ENCODE results near the gene CLPX. TPM values are rescaled to one million over a fixed set of nuclear protein-coding genes. Genes with fewer than 3 reads are reported as not detected.
"Not testable (repeated sequence)": the region's sequence is repeated elsewhere in the genome, so short reads cannot be mapped to it uniquely, and the experiment has no call there.

CLPX gene
- total and polyA plus RNA-seq, 8 donors, result 41.0 to 80.5 (median 64.2) TPM

- ATAC-seq, result no peak
- no peaks in the 10 kb centered on the region for H3K27me3 ChIP-seq
- peaks cover 0 to 22% of the 10 kb centered on the region in 2 donors for H3K36me3 ChIP-seq
- H3K4me3 ChIP-seq, result peak overlapping the region in 1 of 2 donors; percentile 87
- intact Hi-C loops (cut with DNase I), result no loop called here
- H3K27ac ChIP-seq, result no peak overlapping the region
- no peak for DNase-seq
- H3K4me1 ChIP-seq, result peaks cover 21 to 55% of the 10 kb centered on the region in 2 donors
- TF ChIP-seq CTCF (IDR thresholded peaks at IDR 0.05), result no peak
- H3K9me3 ChIP-seq, result no peaks in the 10 kb centered on the region
These were observed 2.6 kb downstream of the CLPX start for GRCh38 chr15:65182538-65182937.

GRCh38 chr15:65181582-65182353, 3.4 kb downstream of the CLPX start:
- H3K9me3 ChIP-seq; H3K27ac ChIP-seq; DNase-seq; H3K4me3 ChIP-seq; ATAC-seq; intact Hi-C loops (cut with DNase I); H3K27me3 ChIP-seq: not testable (repeated sequence)
- peaks cover 0 to 30% of the 10 kb centered on the region in 2 donors for H3K36me3 ChIP-seq
- H3K4me1 ChIP-seq, result peaks cover 21 to 57% of the 10 kb centered on the region in 2 donors

GRCh38 chr15:65180167-65180566, 5.0 kb downstream of the CLPX start:
- Histone ChIP-seq H3K9me3 (no peaks in the 10 kb centered on the region), H3K27ac (no peak overlapping the region), H3K36me3 (peaks cover 0 to 46% of the 10 kb centered on the region in 2 donors), H3K4me1 (peaks cover 17 to 50% of the 10 kb centered on the region in 2 donors), H3K4me3 (no peak overlapping the region), H3K27me3 (no peaks in the 10 kb centered on the region)
- TF ChIP-seq CTCF (IDR thresholded peaks at IDR 0.05), result no peak
- no peak for DNase-seq
- ATAC-seq, result no peak
- intact Hi-C loops (cut with DNase I), result no loop called here

- peak; percentile 59 for ATAC-seq
- H3K36me3 ChIP-seq, result peaks cover 0 to 65% of the 10 kb centered on the region in 2 donors
- H3K4me3 ChIP-seq, result no peak overlapping the region
- no peaks in the 10 kb centered on the region for H3K9me3 ChIP-seq
- no peak for TF ChIP-seq CTCF (IDR thresholded peaks at IDR 0.05)
- intact Hi-C loops (cut with DNase I), result no loop called here
- peak overlapping the region in 1 of 2 donors; percentile 20 for H3K27ac ChIP-seq
- peaks cover 8 to 38% of the 10 kb centered on the region in 2 donors for H3K4me1 ChIP-seq
- no peak for DNase-seq
- no peaks in the 10 kb centered on the region for H3K27me3 ChIP-seq
These were observed 7.2 kb downstream of the CLPX start for GRCh38 chr15:65177901-65178300.

- TF ChIP-seq CTCF (IDR thresholded peaks at IDR 0.05), result no peak
- peaks cover 0 to 84% of the 10 kb centered on the region in 2 donors for H3K36me3 ChIP-seq
- intact Hi-C loops (cut with DNase I), result no loop called here
These were observed 9.1 kb downstream of the CLPX start for GRCh38 chr15:65176056-65176455.

More at GRCh38 chr15:65176056-65176455, 9.1 kb downstream of the CLPX start:
- H3K27ac ChIP-seq, result no peak overlapping the region
- H3K27me3 ChIP-seq, result no peaks in the 10 kb centered on the region
- H3K9me3 ChIP-seq, result no peaks in the 10 kb centered on the region
- DNase-seq (no peak), ATAC-seq (no peak)
- peaks cover 0 to 20% of the 10 kb centered on the region in 2 donors for H3K4me1 ChIP-seq
- H3K4me3 ChIP-seq, result no peak overlapping the region
